Choroid plexus epithelial cell (primary cell): ENCODE measurements around the gene PARD3.
A peak's percentile ranks its signal among the peaks of the same experiment; 100 is the strongest.

ENCODE experiments used
- DNase-seq: peaks from one replicate; pipeline ENCODE4 v3.0.0-alpha.2; 2010; ENCODE audit warnings: low read depth
- H3K4me3 ChIP-seq: 2 replicates; pipeline ENCODE4 v1.5.1; 2011; ENCODE audit warnings: low read depth, mild to moderate bottlenecking, control low read depth, low read length, moderate library complexity
- TF ChIP-seq, protein P1 (sequence below): conservative IDR thresholded peaks from 2 replicates; pipeline ENCODE4 v1.5.1; 2011; ENCODE audit warnings: low read depth, mild to moderate bottlenecking, control low read depth, inconsistent platforms, low read length, moderate library complexity

The PARD3 gene

DNA sequence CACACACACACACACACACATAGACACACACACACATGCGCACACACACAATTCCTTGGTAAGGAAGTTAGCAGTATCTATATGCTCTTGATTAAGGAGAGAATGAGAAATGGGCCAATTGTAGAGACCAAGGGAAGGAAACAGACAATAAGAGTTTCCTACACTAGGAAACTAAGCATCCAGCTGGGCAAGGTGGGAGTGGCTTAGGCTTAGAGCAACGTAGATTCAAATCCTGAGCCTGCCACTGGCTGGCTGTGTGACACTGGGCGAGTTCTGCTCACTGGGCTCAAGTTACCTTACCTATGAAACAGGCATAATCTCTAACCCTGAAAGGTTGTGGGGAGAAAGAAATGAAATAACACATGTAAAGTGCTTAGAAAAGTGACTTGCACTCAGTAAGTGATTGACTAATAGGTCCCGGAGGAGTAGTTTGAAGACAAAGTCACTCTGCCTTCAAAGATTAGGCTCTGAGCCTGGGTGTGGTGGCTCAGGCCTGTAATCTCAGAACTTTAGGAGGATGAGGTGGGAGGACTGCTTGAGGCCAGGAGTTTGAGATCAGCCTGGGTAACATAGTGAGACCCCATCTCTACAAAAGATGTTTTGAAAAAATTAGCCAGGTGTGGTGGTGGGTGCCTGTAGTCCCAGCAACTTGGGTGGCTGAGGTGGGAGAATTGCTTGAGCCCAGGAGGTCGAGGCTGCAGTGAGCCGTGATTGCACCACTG, 701.4 kb downstream of the PARD3 start:
- TF ChIP-seq, protein P1, sequence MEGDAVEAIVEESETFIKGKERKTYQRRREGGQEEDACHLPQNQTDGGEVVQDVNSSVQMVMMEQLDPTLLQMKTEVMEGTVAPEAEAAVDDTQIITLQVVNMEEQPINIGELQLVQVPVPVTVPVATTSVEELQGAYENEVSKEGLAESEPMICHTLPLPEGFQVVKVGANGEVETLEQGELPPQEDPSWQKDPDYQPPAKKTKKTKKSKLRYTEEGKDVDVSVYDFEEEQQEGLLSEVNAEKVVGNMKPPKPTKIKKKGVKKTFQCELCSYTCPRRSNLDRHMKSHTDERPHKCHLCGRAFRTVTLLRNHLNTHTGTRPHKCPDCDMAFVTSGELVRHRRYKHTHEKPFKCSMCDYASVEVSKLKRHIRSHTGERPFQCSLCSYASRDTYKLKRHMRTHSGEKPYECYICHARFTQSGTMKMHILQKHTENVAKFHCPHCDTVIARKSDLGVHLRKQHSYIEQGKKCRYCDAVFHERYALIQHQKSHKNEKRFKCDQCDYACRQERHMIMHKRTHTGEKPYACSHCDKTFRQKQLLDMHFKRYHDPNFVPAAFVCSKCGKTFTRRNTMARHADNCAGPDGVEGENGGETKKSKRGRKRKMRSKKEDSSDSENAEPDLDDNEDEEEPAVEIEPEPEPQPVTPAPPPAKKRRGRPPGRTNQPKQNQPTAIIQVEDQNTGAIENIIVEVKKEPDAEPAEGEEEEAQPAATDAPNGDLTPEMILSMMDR = no peak
- no peak for DNase-seq
- no peak overlapping the region for H3K4me3 ChIP-seq

DNA sequence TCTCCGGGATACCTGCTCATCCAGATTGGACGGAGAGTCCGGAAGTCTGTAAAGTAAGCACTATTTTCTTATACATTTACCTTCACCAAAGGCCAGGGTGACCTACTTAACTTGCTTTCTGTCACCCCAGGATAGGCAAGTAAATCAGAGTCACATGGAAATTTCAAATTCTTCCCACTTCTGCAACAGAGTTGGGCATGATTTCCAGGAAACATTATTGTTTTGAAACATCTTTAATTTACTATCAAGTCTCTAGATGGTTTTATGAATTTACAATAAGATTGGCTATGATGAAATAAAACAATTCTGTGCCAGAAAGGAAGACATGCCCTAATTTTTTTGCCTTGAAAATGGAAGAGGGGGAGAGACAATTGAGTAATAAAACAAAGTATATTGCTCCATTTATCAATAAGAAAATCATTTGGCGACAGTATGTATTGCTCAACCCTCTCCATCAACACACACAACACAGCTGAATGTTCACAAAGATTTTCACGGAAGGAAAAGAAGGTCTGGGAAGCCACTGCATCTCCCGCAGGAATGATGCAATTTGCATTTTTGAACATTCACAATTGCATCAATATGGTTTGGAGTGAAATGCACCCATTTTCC, 702.8 kb downstream of the PARD3 start:
- H3K4me3 ChIP-seq = no peak overlapping the region
- TF ChIP-seq, protein P1 = no peak
- DNase-seq = no peak

DNA sequence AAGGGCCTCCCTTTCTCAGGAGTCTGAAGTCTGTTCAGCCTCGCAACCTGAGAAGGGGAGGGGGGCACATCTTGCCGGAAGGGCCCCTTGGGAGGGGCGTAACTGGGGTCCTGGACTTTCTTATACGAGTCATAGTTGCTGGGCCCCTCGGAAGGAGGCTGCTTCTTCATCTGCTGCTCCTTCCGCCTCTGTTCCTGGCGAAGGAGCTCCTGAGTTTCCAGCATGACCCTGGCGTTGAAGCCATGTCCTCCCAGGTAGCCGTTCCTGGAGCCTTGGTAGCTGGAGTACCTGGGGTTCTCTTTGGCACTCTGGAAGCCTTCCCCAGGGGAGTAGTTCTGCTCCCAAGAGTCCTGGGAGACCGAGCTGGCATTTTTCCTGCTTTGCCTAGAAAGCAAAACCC, 703.9 kb downstream of the PARD3 start:
- H3K4me3 ChIP-seq = no peak overlapping the region
- no peak for DNase-seq
- TF ChIP-seq, protein P1 = no peak

DNA sequence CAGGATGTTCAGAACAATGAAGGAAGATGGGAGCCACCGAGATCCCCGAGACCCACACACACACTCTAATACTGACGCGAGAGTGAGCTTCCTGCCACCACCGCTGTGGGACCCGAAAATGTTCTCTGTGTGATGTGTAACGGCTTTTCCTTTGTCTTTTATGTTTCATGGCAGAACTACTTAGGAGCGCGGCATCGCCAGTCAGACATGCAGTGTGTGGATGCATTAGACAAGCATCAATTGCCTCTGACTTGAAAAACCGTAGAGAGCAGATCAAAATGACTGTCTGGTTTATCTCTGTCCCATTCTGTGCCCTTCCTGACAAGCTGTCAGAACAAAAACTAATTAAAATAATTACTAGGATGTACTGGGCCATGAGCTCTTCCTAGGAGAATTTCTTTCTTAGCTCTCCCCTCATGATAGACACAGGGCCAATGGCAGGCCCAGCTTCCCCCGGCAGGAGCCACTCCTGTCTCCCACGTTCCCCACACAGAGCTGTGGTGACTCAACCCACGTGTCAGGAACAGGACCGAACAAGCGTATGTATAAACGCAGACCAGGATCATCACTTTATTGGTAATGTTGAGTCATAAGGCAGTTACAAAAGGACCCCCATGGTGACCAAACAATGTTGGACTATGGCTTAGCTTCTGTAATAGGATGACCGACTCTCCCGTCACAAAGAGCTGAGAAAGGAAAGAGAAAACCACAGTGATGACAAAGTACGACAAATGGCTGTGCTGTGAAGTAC, 705.0 kb downstream of the PARD3 start:
- no peak overlapping the region for H3K4me3 ChIP-seq
- TF ChIP-seq, protein P1 = no peak
- peak; percentile 86 for DNase-seq

DNA sequence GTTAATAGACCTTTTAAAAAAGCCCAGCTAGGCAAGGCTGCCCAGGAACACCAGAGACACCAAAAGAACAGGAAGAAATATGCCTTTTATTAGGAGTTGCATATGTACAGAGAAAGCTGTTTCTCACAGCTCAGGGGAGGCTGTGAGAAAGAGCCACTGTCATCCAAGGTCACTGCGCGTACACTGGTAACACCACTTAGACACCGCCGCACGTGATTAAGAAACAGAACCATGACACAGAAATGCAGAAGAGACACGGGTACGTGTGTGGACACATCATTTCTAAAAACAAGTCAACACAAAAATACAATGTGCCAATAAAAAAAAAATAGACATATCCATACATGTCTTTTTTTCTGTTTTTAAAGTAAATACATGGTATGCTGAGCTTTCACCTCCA, 705.6 kb downstream of the PARD3 start:
- TF ChIP-seq, protein P1 = no peak
- no peak overlapping the region for H3K4me3 ChIP-seq
- no peak for DNase-seq

DNA sequence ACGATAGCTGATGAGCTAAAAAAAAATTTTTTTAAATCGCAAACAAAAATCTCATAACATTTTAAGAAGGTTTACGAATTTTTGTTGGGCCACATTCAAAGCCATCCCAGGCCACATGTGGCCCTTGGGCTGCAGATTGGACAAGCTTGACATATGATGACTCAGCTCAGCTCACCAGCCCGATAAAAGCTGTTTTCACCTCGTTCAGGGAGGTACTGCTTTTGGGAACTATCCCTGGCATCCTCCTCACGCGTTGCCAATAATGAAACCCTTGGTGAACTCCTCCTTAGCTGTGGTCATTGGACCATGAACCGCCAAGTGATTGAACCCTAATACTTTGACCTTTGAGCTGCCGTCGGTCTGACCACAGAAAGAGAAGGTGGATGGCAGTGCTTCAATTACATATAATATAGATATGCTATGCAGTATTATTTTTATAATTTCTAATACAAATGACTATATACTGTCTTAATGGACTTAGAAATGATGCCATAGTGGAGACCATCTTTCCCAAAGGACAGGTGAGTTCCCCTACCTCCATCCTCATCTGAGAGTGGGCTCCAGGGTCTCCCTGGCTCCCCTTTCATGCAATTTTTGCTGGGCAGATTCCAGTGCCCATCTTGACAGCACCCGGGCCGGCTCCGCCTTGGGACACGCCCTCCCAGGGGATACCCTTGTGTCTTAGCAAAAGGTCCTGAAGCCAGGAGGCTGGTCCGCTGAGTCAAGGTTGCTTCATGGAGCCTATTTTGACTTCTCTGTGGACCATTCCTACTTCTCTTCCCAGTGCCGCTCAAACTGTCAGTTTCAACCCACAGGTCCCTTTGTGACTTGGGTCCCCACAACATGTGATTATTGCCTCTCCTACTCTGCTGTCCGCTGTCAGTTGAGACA, 707.2 kb downstream of the PARD3 start:
- H3K4me3 ChIP-seq = no peak overlapping the region
- TF ChIP-seq, protein P1 = no peak
- DNase-seq = no peak
